ENCODE measurements around the gene IRF4. TPM values are rescaled to one million over a fixed set of nuclear protein-coding genes. Genes with fewer than 3 reads are reported as not detected.

IRF4 gene
- 0.16 TPM for total RNA-seq

GRCh38 chr6:391559-392440, at the start of gene IRF4:
Gene IRF4, plus strand, starts transcription at chr6:391752. Its CDS starts 1,401 bp downstream, at chr6:393153.
- no peak for DNase-seq

GRCh38 chr6:341914-342831, 49.4 kb upstream of the IRF4 start:
- no peak for DNase-seq

- DNase-seq: no peak
Observed at GRCh38 chr6:342832-343179, 48.7 kb upstream of the IRF4 start.

- no peak for DNase-seq
Observed at GRCh38 chr6:343226-343935, 48.2 kb upstream of the IRF4 start.

- no peak for DNase-seq
Observed at GRCh38 chr6:343960-344815, 47.4 kb upstream of the IRF4 start.

GRCh38 chr6:344816-345340, 46.7 kb upstream of the IRF4 start:
- DNase-seq: no peak

GRCh38 chr6:345747-346385, 45.7 kb upstream of the IRF4 start:
- no peak for DNase-seq

- DNase-seq: no peak
Observed at GRCh38 chr6:346386-347030, 45.0 kb upstream of the IRF4 start.

- no peak for DNase-seq
Observed at GRCh38 chr6:347232-347631, 44.3 kb upstream of the IRF4 start.

GRCh38 chr6:347951-348859, 43.3 kb upstream of the IRF4 start:
- DNase-seq: no peak

GRCh38 chr6:348860-349396, 42.6 kb upstream of the IRF4 start:
- no peak for DNase-seq

- DNase-seq: no peak
Observed at GRCh38 chr6:349491-349921, 42.0 kb upstream of the IRF4 start.

- DNase-seq: no peak
Observed at GRCh38 chr6:350371-350770, 41.2 kb upstream of the IRF4 start.

- DNase-seq: no peak
Observed at GRCh38 chr6:351011-351866, 40.3 kb upstream of the IRF4 start.

- DNase-seq: no peak
Observed at GRCh38 chr6:351867-352289, 39.7 kb upstream of the IRF4 start.

- DNase-seq: no peak
Observed at GRCh38 chr6:352474-352873, 39.1 kb upstream of the IRF4 start.

GRCh38 chr6:352896-353470, 38.6 kb upstream of the IRF4 start:
- DNase-seq: no peak
